Neuron (in vitro differentiated cells): ENCODE measurements around the gene P2RY8.
"Not testable (repeated sequence)": the region's sequence is repeated elsewhere in the genome, so short reads cannot be mapped to it uniquely, and the experiment has no call there.

ENCODE experiments used
- H2AFZ ChIP-seq: one replicate; pipeline ENCODE4 v1.6.1; 2013; ENCODE audit warnings: low read depth, mild to moderate bottlenecking, inconsistent platforms, low read length, moderate library complexity
- H3K27me3 ChIP-seq: one replicate; pipeline ENCODE4 v1.6.1; 2013; ENCODE audit warnings: low read length; ENCODE audit not compliant: insufficient read depth
- H3K36me3 ChIP-seq: one replicate; pipeline ENCODE4 v1.6.1; 2013; ENCODE audit warnings: low read length; ENCODE audit not compliant: insufficient read depth
- H3K4me1 ChIP-seq: one replicate; pipeline ENCODE4 v1.6.1; 2013; ENCODE audit warnings: low read length; ENCODE audit not compliant: insufficient read depth
- H3K4me3 ChIP-seq: 2 replicates; pipeline ENCODE4 v1.5.1; 2013; ENCODE audit warnings: mild to moderate bottlenecking, low read length, moderate library complexity
- H3K9me3 ChIP-seq: one replicate; pipeline ENCODE4 v1.6.1; 2013; ENCODE audit warnings: low read length

P2RY8 gene

DNA sequence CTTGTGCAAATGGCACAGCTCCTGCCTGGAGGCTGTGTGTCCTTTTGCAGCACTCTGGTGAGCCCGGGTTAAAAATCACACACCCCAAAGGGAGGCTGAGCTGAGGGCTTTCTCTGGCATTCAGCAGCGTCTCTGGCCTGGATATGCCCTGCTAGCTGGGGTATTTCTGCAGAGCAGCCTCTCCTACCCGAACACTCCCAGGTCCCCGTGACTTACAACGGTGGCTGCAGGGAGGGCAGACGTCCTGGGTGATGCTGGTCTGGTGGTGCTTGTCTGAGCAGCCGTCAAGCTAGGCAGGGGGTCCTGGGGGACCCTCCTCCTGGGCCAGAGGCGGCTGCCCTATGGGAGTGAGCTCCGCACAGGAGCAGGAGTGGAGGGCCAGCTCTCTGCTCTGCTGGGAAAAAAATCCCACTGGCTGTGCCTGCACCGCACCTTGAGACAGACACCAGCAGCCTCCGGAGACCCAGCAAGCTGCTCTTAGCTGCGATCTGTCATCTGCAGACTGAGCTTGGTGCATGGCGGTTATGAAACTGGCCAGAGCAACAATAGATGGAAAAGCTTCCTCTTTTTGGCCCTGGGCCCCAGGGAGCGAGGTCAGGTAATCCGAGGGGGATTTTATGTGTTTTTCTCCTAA, 43.0 kb downstream of the P2RY8 start:
- Histone ChIP-seq H3K4me3 (peak overlapping the region; percentile 14), H2AFZ (peak overlapping the region; percentile 88), H3K4me1 (peaks cover 4% of the 10 kb centered on the region), H3K27me3 (no peaks in the 10 kb centered on the region), H3K9me3 (no peaks in the 10 kb centered on the region), H3K36me3 (no peaks in the 10 kb centered on the region)

DNA sequence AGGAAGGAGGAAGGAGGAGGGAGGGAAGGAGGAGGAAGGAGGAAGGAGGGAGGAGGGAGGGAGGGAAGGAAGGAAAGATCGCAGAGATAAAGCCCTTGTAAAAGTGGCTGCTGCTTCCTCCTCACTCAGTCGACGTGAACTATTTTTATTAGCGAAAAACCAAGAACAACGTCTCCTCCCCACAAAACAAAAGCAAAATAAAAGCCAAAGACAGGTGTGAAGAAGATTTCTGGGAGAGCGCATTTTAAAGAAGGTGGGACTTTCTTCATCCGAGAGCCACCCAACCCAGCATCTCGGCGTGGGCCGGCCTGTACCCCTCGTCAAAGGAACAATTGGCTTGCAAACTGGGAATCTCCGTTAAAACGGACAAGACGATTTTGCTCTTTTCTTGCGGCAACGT, 43.6 kb downstream of the P2RY8 start:
- no peaks in the 10 kb centered on the region for H3K27me3 ChIP-seq
- no peaks in the 10 kb centered on the region for H3K36me3 ChIP-seq
- H3K9me3 ChIP-seq: no peaks in the 10 kb centered on the region
- H3K4me3 ChIP-seq: peak overlapping the region; percentile 14
- H2AFZ ChIP-seq: peak overlapping the region; percentile 88
- peaks cover 4% of the 10 kb centered on the region for H3K4me1 ChIP-seq

DNA sequence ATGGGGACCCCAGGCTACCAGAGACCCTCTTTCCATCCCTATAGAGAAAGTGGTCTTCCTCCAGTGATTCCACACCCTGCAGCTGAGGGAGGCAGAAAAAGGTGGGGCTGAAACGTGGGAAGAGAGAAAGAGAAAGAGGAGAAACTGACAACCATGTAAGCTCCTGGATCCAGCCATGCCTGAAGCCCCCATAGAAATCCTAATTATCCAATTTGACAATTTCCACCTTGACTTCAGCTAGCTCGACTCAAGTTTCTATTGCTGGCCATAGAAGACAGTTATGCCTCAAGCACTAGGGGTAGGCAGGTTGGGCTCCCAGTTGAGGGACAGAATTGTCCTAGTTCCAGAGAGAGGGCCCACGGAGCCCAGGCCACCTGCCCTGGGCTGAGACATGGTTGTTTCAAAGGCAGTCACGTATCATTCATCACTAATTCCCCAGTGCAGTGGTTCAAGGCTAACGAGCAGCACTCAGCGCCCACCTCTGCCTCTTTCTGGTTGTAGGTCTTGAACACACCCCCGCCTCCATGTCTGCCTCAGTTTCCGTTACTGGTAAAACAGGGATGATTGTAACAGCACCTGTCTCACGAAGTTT, 44.5 kb downstream of the P2RY8 start:
- Histone ChIP-seq H2AFZ (no peak overlapping the region), H3K4me1 (peaks cover 4% of the 10 kb centered on the region), H3K36me3 (no peaks in the 10 kb centered on the region), H3K27me3 (no peaks in the 10 kb centered on the region), H3K4me3 (no peak overlapping the region), H3K9me3 (no peaks in the 10 kb centered on the region)

DNA sequence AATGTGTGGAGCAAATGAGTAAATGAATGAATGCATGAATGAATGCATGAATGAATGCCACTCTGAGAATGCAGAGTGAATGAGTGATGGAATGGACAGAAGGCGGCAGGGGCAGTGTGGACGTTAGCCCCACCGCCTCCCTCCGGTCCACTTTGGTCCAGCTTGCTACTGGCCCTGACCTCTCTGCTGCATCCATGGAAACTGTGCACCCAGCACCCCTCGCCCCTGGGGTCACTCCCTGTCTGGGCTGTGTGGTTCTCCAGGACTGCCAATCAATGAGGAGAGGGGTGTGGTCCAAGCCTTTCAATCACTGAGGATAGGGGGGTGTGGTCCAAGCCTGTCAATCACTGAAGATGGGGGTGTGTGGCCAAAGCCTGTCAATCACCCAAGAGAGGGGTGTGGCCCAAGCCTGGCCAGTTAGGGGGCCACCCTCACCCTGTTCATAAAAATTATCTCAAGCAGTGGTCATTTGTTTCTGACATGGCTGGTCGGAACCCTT, 45.1 kb downstream of the P2RY8 start:
- H3K4me3 ChIP-seq: no peak overlapping the region
- no peak overlapping the region for H2AFZ ChIP-seq
- H3K4me1 ChIP-seq: peaks cover 4% of the 10 kb centered on the region
- no peaks in the 10 kb centered on the region for H3K36me3 ChIP-seq
- no peaks in the 10 kb centered on the region for H3K27me3 ChIP-seq
- H3K9me3 ChIP-seq: no peaks in the 10 kb centered on the region

DNA sequence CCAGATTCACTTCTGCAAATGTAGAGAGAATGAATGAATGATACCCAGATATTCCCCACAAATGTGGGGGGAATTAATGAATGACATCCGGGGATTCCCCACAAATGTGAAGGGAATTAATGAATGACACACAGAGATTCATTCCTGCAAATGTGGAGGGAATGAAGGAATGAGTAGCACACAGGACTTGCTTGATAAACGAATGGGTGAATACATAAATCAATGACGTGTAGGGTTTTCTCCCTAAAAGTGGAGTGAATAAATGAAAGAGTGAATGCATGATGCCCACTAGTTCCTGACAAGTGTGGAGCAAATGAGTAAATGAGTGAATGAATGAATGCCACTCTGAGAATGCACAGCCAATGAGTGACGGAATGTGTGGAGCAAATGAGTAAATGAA, 45.7 kb downstream of the P2RY8 start:
- not testable (repeated sequence) for H3K4me3 ChIP-seq, H3K9me3 ChIP-seq, H3K27me3 ChIP-seq, H3K4me1 ChIP-seq, H2AFZ ChIP-seq, H3K36me3 ChIP-seq

DNA sequence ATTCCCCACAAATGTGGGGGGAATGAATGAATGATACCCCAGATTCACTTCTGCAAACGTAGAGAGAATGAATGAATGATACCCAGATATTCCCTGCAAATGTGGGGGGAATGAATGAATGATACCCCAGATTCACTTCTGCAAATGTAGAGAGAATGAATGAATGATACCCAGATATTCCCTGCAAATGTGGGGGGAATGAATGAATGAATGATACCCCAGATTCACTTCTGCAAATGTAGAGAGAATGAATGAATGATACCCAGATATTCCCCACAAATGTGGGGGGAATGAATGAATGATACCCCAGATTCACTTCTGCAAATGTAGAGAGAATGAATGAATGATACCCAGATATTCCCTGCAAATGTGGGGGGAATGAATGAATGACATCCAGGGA, 46.3 kb downstream of the P2RY8 start:
- not testable (repeated sequence) for H3K4me1 ChIP-seq, H2AFZ ChIP-seq, H3K4me3 ChIP-seq, H3K9me3 ChIP-seq, H3K27me3 ChIP-seq, H3K36me3 ChIP-seq

DNA sequence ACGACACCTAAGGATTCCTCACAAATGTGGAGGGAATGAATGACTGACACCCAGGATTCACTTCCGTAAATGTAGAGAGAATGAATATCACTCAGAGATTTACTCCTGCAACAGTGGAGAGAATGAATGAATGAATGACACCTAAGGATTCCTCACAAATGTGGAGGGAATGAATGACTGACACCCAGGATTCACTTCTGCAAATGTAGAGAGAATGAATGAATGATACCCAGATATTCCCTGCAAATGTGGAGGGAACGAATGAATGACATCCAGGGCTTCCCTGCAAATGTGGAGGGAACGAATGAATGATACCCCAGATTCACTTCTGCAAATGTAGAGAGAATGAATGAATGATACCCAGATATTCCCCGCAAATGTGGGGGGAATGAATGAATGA, 47.6 kb downstream of the P2RY8 start:
- H3K9me3 ChIP-seq, H3K27me3 ChIP-seq, H2AFZ ChIP-seq, H3K36me3 ChIP-seq, H3K4me3 ChIP-seq, H3K4me1 ChIP-seq: not testable (repeated sequence)

DNA sequence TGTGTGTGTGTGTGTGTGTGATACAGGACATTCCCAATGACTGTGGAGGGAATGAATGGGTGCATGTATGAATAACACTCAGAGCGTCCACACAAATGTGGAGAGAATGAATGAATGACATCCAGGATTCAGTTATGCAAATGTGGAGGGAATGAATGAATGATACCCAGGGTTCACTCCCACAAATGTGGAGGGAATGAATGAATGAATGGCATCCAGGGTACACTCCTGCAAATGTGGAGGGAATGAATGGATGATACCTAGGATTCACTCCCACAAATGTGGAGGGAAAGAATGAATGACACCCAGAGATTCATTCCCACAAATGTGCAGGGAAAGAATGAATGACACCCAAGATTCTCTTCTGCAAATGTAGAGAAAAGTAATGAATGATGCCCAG, 48.2 kb downstream of the P2RY8 start:
- Histone ChIP-seq H3K27me3 (no peaks in the 10 kb centered on the region), H2AFZ (no peak overlapping the region), H3K4me1 (no peaks in the 10 kb centered on the region), H3K36me3 (no peaks in the 10 kb centered on the region), H3K9me3 (no peaks in the 10 kb centered on the region), H3K4me3 (no peak overlapping the region)

DNA sequence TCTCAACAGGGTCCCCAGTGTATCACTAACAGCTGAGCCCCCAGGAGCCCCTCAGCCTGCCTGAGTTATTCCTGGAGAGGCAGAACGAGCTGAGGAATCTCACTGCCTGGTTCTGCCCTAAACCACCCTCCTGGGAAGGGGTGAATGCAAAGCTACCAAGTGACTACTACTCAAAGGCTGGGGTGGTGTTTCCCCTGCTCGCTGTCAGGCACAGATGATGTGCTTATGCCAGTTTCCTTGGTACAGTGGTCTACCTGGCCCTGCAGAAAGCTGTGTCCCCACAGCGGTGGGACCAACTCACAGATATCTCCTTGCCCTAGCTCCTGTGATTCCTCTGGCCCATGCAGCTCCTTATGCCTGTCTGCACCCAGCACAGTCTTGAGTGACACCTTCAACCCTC, 48.8 kb downstream of the P2RY8 start:
- Histone ChIP-seq H3K27me3 (no peaks in the 10 kb centered on the region), H3K4me1 (no peaks in the 10 kb centered on the region), H2AFZ (no peak overlapping the region), H3K36me3 (no peaks in the 10 kb centered on the region), H3K9me3 (no peaks in the 10 kb centered on the region), H3K4me3 (no peak overlapping the region)

DNA sequence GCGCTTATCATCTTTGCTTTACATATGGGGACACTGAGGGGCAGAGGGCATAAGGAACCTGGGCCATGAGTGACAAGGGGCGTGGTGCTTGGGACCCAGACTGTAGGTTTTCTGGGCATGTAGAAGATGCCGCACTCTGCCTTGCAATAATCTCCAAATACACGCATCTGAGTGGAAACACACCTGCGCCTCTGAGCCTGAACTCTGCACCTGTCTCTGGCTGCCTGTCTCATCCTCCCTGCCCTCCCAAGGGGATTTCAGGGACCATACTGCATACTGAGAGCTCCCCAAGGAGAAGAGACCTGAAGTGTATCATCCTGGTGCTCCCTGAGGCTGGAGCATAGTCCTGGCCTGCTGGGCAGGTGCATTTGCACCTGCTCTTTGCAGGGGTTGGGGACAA, 49.6 kb downstream of the P2RY8 start:
- no peaks in the 10 kb centered on the region for H3K36me3 ChIP-seq
- H3K27me3 ChIP-seq: no peaks in the 10 kb centered on the region
- H3K9me3 ChIP-seq: no peaks in the 10 kb centered on the region
- H3K4me1 ChIP-seq: no peaks in the 10 kb centered on the region
- no peak overlapping the region for H2AFZ ChIP-seq
- H3K4me3 ChIP-seq: no peak overlapping the region

DNA sequence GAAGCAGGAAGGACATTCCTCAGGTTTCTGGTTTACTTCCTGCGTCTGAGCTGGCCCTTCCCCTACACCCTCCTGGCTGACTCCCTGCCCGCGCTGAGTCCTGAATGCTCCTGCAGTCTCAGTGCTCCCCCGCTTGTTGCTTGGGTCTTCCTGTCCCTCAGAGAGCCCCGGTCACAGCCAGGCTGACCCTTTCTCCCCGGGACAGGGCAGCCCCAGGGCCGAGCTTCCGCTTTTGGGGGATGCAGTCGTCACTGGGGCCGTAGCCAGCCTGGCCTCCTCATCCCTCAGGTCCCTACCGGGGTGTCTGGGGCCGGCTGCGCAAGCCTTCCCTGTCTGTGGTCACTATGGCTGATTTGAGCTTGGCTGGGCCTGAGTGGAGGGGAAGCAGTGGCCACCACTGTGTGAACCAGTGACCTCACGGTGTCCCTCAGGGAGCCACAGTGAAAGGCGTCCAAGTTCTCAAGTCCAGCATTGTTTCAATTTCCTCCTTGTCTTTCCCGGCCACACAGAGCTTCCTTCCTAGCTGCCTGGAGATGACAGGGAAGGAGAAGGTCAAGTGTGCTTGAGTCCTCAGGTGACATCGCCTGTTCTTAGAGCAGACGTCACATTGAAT, 50.1 kb downstream of the P2RY8 start:
- no peaks in the 10 kb centered on the region for H3K9me3 ChIP-seq
- no peaks in the 10 kb centered on the region for H3K36me3 ChIP-seq
- H3K4me3 ChIP-seq: no peak overlapping the region
- H3K27me3 ChIP-seq: no peaks in the 10 kb centered on the region
- no peak overlapping the region for H2AFZ ChIP-seq
- H3K4me1 ChIP-seq: peaks cover 3% of the 10 kb centered on the region

DNA sequence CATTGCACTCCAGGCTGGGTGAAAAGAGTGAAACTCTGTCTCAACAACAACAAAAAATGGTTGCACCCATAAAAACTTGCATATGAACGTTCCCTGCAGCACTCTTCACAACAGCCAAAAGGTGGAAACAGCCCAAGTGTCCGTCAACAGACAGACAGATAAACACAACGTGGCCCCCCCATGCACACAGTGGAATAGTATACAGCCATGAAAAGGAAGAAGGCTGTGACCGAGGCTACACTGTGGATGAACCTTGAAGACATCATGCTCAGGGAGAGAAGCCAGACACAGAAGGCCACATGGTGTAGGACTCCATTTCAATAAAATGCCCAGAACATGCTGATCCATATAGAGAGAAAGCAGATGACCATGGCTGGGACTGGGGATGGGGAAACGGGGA, 50.8 kb downstream of the P2RY8 start:
- Histone ChIP-seq H2AFZ (no peak overlapping the region), H3K36me3 (no peaks in the 10 kb centered on the region), H3K9me3 (no peaks in the 10 kb centered on the region), H3K4me1 (peaks cover 4% of the 10 kb centered on the region), H3K27me3 (no peaks in the 10 kb centered on the region), H3K4me3 (no peak overlapping the region)

DNA sequence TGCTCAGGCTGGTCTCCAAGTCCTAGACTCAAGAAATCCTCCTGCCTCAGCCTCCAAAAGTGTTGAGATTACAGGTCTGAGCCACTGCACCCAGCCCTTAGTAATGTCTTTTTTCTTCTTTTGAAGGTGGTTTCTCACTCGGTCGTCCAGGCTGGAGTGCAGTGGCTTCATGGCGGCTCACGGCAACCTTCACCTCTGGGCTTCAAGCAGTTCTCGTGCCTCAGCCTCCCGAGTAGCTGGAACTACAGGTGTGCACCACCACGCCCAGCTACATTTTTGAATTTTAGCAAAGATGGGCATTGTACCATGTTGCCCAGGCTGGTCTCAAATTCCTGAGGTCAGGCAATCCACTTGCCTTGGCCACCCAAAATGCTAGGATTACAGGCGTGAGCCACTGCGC, 52.0 kb downstream of the P2RY8 start:
- Histone ChIP-seq H3K4me3 (no peak overlapping the region), H3K27me3 (no peaks in the 10 kb centered on the region), H2AFZ (no peak overlapping the region), H3K4me1 (peaks cover 4% of the 10 kb centered on the region), H3K9me3 (no peaks in the 10 kb centered on the region), H3K36me3 (no peaks in the 10 kb centered on the region)

DNA sequence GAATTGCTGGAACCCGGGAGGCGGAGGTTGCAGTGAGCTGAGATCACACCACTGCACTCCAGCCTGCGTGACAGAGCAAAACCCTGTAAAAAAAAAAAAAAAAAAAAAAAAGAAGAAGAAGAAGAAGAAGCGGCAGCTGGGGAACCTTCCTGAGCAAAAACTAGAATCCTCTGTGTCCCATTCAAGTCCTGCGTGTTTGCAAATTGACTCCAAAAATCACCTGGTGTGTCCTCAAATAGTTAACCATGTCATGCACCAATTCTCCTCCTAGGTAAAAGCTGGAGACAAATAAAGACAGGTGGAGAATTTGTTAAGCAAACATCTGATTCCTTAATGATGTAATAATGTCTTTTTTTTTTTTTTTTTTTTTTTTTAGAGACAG, 52.4 kb downstream of the P2RY8 start:
- no peaks in the 10 kb centered on the region for H3K27me3 ChIP-seq
- no peak overlapping the region for H3K4me3 ChIP-seq
- no peak overlapping the region for H2AFZ ChIP-seq
- no peaks in the 10 kb centered on the region for H3K9me3 ChIP-seq
- H3K4me1 ChIP-seq: peaks cover 4% of the 10 kb centered on the region
- no peaks in the 10 kb centered on the region for H3K36me3 ChIP-seq
